Erythroblast (primary cell): ENCODE measurements around the gene KRTAP10-1.

ENCODE experiments used
- DNase-seq, 2 experiments: peaks; one replicate each; lab custom pipeline; 2025; lab: John Stamatoyannopoulos, UW
- GATA1 ChIP-seq: IDR thresholded peaks from 2 replicates; pipeline ENCODE4 v1.6.1; 2011; ENCODE audit warnings: low read depth, mild to moderate bottlenecking, control low read depth, low read length, moderate library complexity
- POLR2A ChIP-seq: IDR thresholded peaks from 2 replicates; pipeline ENCODE4 v1.6.1; 2011; ENCODE audit warnings: mild to moderate bottlenecking, low read length

KRTAP10-1 gene

GRCh38 chr21:44498280-44499210 lies 41.5 kb downstream of the KRTAP10-1 start:
- no peak for DNase-seq
- no peak for TF ChIP-seq POLR2A
- TF ChIP-seq GATA1, result no peak

- TF ChIP-seq POLR2A (no peak), GATA1 (no peak)
- DNase-seq, result no peak
Measured at GRCh38 chr21:44497703-44498126, 42.3 kb downstream of the KRTAP10-1 start.

- DNase-seq, result no peak
- no peak for TF ChIP-seq POLR2A
- no peak for TF ChIP-seq GATA1
Measured at GRCh38 chr21:44496564-44497550, 43.1 kb downstream of the KRTAP10-1 start.

GRCh38 chr21:44495611-44496563 lies 44.1 kb downstream of the KRTAP10-1 start:
- TF ChIP-seq POLR2A (no peak), GATA1 (no peak)
- no peak for DNase-seq

- DNase-seq, result no peak
- TF ChIP-seq POLR2A (no peak), GATA1 (no peak)
Measured at GRCh38 chr21:44494956-44495355, 45.0 kb downstream of the KRTAP10-1 start.

- DNase-seq, result no peak
- TF ChIP-seq POLR2A (no peak), GATA1 (no peak)
Measured at GRCh38 chr21:44494418-44494817, 45.6 kb downstream of the KRTAP10-1 start.

- TF ChIP-seq POLR2A (no peak), GATA1 (no peak)
- DNase-seq, result no peak
Measured at GRCh38 chr21:44492567-44493385, 47.2 kb downstream of the KRTAP10-1 start.

GRCh38 chr21:44490816-44491215 lies 49.2 kb downstream of the KRTAP10-1 start:
- DNase-seq, result no peak
- no peak for TF ChIP-seq POLR2A
- TF ChIP-seq GATA1, result no peak

- no peak for DNase-seq
- TF ChIP-seq POLR2A (no peak), GATA1 (no peak)
Measured at GRCh38 chr21:44490405-44490804, 49.6 kb downstream of the KRTAP10-1 start.

- peak in 1 of 2 experiments; percentile 15 for DNase-seq
- no peak for TF ChIP-seq GATA1
- TF ChIP-seq POLR2A, result no peak
Measured at GRCh38 chr21:44489962-44490361, 50.0 kb downstream of the KRTAP10-1 start.
